OCI-LY1 (cell line): ENCODE measurements around the gene PICALM.

Experiments used
- EZH2 ChIP-seq: fragments of 200-600 bp; sonication (generic), shearing (Covaris generic); IDR thresholded peaks from 2 replicates; pipeline ENCODE4 v1.8.0; 2017; ENCODE audit warnings: borderline replicate concordance, mixed run types, mild to moderate bottlenecking, antibody characterized with exemption, low read length, moderate library complexity, mixed read lengths
- TF ChIP-seq, protein P1 (sequence below): fragments of 200-600 bp; sonication (generic), shearing (Covaris generic); IDR thresholded peaks from 2 replicates; pipeline ENCODE4 v1.5.1; 2017; ENCODE audit warnings: mild to moderate bottlenecking, antibody characterized with exemption, low read length, moderate library complexity, mixed read lengths

DNA sequence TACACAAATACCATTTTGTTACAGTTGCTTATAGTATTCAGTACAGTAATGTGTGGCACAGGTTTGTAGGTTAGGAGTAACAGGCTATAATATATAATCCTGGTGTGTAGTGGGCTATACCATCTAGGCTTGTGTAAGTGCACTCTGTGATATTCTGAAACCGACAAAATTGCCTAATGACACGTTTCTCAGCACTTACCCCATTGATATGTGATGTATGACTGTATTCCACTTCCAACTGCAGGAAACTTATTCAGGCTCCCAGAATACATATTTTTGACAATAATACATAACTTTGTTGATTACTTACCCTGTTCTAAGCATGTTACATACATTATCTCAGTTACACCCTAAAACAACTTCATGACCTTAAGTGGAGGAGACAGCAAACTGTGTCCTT is 5.1 kb upstream of the PICALM start:
- TF ChIP-seq, protein P1, sequence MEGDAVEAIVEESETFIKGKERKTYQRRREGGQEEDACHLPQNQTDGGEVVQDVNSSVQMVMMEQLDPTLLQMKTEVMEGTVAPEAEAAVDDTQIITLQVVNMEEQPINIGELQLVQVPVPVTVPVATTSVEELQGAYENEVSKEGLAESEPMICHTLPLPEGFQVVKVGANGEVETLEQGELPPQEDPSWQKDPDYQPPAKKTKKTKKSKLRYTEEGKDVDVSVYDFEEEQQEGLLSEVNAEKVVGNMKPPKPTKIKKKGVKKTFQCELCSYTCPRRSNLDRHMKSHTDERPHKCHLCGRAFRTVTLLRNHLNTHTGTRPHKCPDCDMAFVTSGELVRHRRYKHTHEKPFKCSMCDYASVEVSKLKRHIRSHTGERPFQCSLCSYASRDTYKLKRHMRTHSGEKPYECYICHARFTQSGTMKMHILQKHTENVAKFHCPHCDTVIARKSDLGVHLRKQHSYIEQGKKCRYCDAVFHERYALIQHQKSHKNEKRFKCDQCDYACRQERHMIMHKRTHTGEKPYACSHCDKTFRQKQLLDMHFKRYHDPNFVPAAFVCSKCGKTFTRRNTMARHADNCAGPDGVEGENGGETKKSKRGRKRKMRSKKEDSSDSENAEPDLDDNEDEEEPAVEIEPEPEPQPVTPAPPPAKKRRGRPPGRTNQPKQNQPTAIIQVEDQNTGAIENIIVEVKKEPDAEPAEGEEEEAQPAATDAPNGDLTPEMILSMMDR: no peak
- TF ChIP-seq EZH2: no peak
